Germinal center (tissue), 1 donor: Measurements from ENCODE around the gene NOTCH2.

ENCODE experiments used
- DNase-seq: peaks from one replicate; pipeline ENCODE4 v3.0.0; 2012; ENCODE audit warnings: mixed read lengths, low spot score

The NOTCH2 gene

DNA sequence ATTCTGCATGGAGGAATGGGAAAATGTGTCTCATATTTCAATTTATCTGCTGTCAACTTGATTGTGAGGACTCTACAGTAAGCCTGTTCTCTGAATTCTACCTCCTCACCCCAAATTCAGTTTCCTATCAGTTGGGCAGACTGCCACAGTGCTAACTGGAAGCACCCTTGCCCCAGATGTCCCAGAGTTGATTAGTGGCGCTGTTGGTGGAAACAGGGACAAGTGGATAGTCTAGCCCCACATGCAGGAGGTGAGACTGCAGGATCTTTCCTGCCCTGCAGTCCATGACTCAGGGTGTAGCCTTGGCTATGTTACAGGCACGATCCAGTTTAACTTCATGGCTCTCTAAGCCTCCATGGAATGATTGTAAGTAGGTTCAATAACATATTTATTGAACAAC lies 195.3 kb downstream of the NOTCH2 start:
- no peak for DNase-seq

DNA sequence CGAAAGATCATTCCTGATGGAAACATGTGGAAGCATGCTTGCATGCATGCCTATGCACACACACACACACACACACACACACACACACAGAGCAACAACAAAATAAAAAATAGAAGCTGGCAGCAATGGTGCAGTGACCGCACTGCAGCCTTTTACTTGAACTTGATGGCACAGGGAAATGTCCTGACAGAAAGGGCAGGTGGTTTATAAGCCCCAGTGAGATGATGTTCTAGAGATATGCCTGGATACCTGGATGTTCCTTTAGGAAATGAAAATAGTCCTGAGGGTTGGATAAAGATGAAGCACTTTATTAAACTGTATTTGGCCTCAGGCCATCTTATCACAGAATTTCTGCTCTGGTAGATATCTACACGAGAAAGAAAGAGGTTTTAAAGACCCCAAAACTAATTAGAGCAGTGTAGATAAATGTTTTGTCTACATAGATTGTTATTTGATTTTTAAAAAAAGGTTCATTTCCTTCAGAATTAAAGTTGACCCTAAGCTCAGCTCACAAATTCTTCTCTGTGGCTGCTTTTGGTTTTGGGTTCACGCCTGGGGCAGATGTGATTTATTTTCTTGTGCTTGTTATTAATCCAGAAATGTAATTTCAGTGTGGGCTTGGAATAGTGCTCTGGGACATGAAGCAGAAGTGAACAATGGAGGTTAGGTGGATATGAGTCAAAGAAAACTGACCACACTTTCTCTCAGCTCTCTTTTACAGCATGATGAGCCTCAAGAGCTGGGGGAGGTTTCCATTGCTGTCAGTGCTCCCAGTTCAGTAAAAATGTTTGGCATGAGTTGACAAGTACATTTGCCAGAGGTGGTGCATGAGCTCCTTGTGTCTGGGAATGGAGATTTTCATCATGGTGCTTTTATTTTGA lies 196.1 kb downstream of the NOTCH2 start:
- no peak for DNase-seq

- no peak for DNase-seq
These were observed 197.6 kb downstream of the NOTCH2 start for GRCh38 chr1:119871881-119872280.

DNA sequence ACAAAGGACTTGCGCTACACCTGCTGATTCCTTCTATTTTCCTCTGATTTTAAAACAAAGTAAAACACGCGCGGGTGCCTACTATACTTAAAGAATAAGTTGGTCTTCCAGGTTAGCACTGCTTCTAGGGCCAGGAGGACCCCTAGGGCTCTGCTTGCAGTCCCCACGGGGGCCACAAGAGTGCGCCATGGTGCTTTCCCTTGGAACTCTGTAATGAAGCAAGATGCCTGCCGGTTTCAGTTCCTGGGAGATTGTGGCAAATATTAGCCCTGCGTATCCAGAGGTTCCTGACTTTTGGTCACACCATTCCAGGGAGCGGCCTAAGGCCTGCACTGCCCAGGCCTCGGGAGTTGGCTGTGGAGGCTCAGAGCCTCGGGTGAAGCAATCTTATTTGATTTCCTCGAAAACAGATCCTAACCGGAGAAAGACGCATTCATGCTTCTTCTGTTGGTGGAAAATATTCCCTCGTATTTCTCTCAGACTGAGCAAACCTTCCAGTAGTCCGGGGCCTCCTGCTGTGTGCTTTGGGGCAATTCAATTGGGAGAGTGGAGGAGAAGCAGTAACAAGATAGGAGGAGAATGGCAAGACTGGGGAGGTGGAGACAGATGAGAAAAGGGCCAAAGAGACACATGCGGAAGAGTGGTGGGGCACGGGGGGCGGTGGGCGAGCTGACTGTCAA lies 198.4 kb downstream of the NOTCH2 start:
- DNase-seq, result peak; percentile 75

GRCh38 chr1:119869995-119870394 lies 199.5 kb downstream of the NOTCH2 start:
- DNase-seq, result no peak

GRCh38 chr1:119868176-119868575 lies 201.3 kb downstream of the NOTCH2 start:
- no peak for DNase-seq

DNA sequence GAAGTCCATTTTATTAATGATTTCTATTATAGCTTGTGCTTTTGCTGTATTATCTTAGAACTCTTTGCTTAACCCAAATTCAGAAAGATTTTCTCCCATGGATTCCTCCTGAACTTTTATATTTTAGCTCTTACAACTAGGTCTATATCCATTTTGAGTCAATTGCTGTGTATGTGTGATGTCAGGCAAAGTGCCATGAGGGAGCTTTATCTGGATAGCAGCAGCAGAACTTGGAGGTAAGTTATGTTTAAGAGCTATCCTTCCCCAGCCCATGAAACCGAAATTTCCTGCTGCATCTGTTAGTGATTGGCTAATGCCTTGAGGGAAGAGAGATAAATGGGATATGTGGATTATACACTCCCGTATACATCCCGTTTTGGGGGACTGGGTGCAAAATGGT lies 203.0 kb downstream of the NOTCH2 start:
- DNase-seq, result no peak

DNA sequence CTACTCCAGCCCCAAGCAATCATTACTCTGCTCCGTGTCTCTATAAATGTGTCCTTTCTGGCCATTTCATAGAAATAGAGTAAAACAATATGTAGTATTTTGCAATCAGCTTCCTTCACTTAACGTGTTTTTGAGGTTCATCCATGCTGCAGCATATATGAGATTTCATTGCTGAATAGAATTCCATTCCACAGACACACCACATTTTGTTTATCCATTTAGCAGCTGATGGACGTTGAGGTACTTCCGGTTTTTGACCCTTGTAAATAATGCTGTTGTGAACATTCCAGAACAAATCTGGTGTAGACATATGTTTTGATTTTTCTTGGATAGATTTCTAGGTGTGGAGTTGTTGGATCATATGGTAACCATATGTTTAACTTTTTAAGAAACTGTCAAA lies 203.8 kb downstream of the NOTCH2 start:
- DNase-seq, result no peak

DNA sequence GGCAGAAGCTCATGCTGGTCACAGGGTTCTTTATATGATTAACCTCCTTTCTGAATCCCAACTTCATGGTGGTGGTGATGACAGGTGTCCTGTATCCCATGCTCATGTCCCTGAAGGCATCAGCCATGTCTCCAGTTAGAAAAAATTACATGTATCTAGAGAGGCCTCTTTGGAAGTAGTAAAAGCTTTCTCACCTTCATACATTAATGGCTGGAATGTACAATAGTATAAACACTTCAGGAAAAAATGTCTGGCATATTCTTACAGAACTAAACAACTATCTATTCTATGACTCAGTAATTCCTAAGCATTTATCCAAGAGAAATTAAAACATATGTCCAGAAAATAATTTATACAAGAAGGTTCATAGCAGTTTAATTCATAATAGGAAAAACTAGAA lies 207.2 kb downstream of the NOTCH2 start:
- no peak for DNase-seq
